GM19239 (cell line): ENCODE results near the gene DENND4C.
"Not testable (repeated sequence)": the region's sequence is repeated elsewhere in the genome, so short reads cannot be mapped to it uniquely, and the experiment has no call there.

Experiments
- DNase-seq: peaks from one replicate; pipeline ENCODE4 v3.0.0; 2011; ENCODE audit warnings: low spot score; ENCODE audit not compliant: insufficient read length
- FAIRE-seq: peaks from 2 replicates; lab custom pipeline; 2011; peaks lifted over from hg19 to GRCh38; lab: Jason Lieb, UNC

DENND4C gene

GRCh38 chr9:19336166-19336565 is 105.7 kb downstream of the DENND4C start:
- FAIRE-seq (no peak), DNase-seq (no peak)

GRCh38 chr9:19342947-19343346 is 112.5 kb downstream of the DENND4C start:
- DNase-seq (no peak), FAIRE-seq (no peak)

- FAIRE-seq = no peak
- no peak for DNase-seq
These were observed 128.2 kb downstream of the DENND4C start for GRCh38 chr9:19358701-19359100.

- DNase-seq (no peak), FAIRE-seq (no peak)
These were observed 138.6 kb downstream of the DENND4C start for GRCh38 chr9:19369107-19369506.

- DNase-seq (no peak), FAIRE-seq (no peak)
These were observed 141.4 kb downstream of the DENND4C start for GRCh38 chr9:19371942-19372341.

- no peak for FAIRE-seq
These were observed 142.1 kb downstream of the DENND4C start for GRCh38 chr9:19372567-19372966.

GRCh38 chr9:19373527-19373926 is 143.0 kb downstream of the DENND4C start:
- no peak for DNase-seq
- no peak for FAIRE-seq

More at GRCh38 chr9:19372567-19372966, 142.1 kb downstream of the DENND4C start:
- DNase-seq = no peak

GRCh38 chr9:19375538-19375937 is 145.0 kb downstream of the DENND4C start:
- FAIRE-seq = no peak

GRCh38 chr9:19376931-19377330 is 146.4 kb downstream of the DENND4C start:
- DNase-seq (no peak), FAIRE-seq (no peak)

More at GRCh38 chr9:19375538-19375937, 145.0 kb downstream of the DENND4C start:
- no peak for DNase-seq

GRCh38 chr9:19378164-19378563 is 147.7 kb downstream of the DENND4C start:
- DNase-seq (no peak), FAIRE-seq (no peak)

- DNase-seq (no peak), FAIRE-seq (no peak)
These were observed 148.2 kb downstream of the DENND4C start for GRCh38 chr9:19378647-19379046.

- FAIRE-seq = no peak
- DNase-seq = no peak
These were observed 148.8 kb downstream of the DENND4C start for GRCh38 chr9:19379283-19379682.

GRCh38 chr9:19379697-19380046 is 149.2 kb downstream of the DENND4C start:
- FAIRE-seq = no peak
- peak; percentile 2 for DNase-seq

- peak; percentile 53 for FAIRE-seq
- DNase-seq = no peak
These were observed 150.3 kb downstream of the DENND4C start for GRCh38 chr9:19380826-19381075.

GRCh38 chr9:19381656-19382055 is 151.2 kb downstream of the DENND4C start:
- DNase-seq = no peak

GRCh38 chr9:19385212-19385611 is 154.7 kb downstream of the DENND4C start:
- not testable (repeated sequence) for FAIRE-seq, DNase-seq

More at GRCh38 chr9:19381656-19382055, 151.2 kb downstream of the DENND4C start:
- FAIRE-seq = no peak

- no peak for DNase-seq
- no peak for FAIRE-seq
These were observed 155.5 kb downstream of the DENND4C start for GRCh38 chr9:19385786-19386501.

- FAIRE-seq (no peak), DNase-seq (no peak)
These were observed 156.1 kb downstream of the DENND4C start for GRCh38 chr9:19386502-19387044.

- FAIRE-seq (no peak), DNase-seq (no peak)
These were observed 156.8 kb downstream of the DENND4C start for GRCh38 chr9:19387317-19387716.

- not testable (repeated sequence) for DNase-seq, FAIRE-seq
These were observed 159.0 kb downstream of the DENND4C start for GRCh38 chr9:19389539-19389938.

GRCh38 chr9:19397845-19398244 is 167.4 kb downstream of the DENND4C start:
- no peak for FAIRE-seq

GRCh38 chr9:19403231-19403630 is 172.7 kb downstream of the DENND4C start:
- not testable (repeated sequence) for DNase-seq, FAIRE-seq

More at GRCh38 chr9:19397845-19398244, 167.4 kb downstream of the DENND4C start:
- no peak for DNase-seq
